Stimulated activated CD4-positive, alpha-beta T cell treated with anti-CD3 and anti-CD28 coated beads, Interleukin-12 subunit alpha, Interleukin-12 subunit beta, amount 100 ng/mL, for 24 hours (primary cell): Measurements from ENCODE around the gene VEGFB.
A peak's percentile ranks its signal among the peaks of the same experiment; 100 is the strongest.

Experiments
- DNase-seq, 2 experiments: peaks; one replicate each; pipeline ENCODE4 v3.0.0-alpha.2; 2020; ENCODE audit warnings: low read depth in 2 of 2

The VEGFB gene

GRCh38 chr11:64233913-64234586, at the start of gene VEGFB:
TSS of gene VEGFB (plus strand) at chr11:64234584. CDS start at chr11:64234834, 250 bp downstream.
- DNase-seq = peak in 1 of 2 experiments; percentile 60

GRCh38 chr11:64185175-64185692, 49.1 kb upstream of the VEGFB start:
- DNase-seq = no peak

- peak; percentile 97 to 98 for DNase-seq
These were observed 48.5 kb upstream of the VEGFB start, which contains the start of gene STIP1 for GRCh38 chr11:64185693-64186491. TSS of gene STIP1 (plus strand) at chr11:64186171. CDS start at chr11:64186262, 91 bp downstream.

GRCh38 chr11:64186492-64187165, 47.8 kb upstream of the VEGFB start:
- no peak for DNase-seq

GRCh38 chr11:64192434-64192833, 42.0 kb upstream of the VEGFB start:
- no peak for DNase-seq

- DNase-seq = no peak
These were observed 37.8 kb upstream of the VEGFB start for GRCh38 chr11:64196626-64197025.

- no peak for DNase-seq
These were observed 35.9 kb upstream of the VEGFB start for GRCh38 chr11:64198511-64198910.

- DNase-seq = no peak
These were observed 32.8 kb upstream of the VEGFB start for GRCh38 chr11:64201543-64201942.

- no peak for DNase-seq
These were observed 31.4 kb upstream of the VEGFB start for GRCh38 chr11:64202992-64203391.

GRCh38 chr11:64203421-64204079, 30.8 kb upstream of the VEGFB start:
- no peak for DNase-seq

GRCh38 chr11:64204080-64204440, 30.3 kb upstream of the VEGFB start:
- no peak for DNase-seq

GRCh38 chr11:64204464-64204989, 29.9 kb upstream of the VEGFB start:
- DNase-seq = peak; percentile 52 to 60

GRCh38 chr11:64206457-64207255, 27.7 kb upstream of the VEGFB start, which contains the start of gene FERMT3:
TSS of gene FERMT3 (plus strand) at chr11:64206721. CDS start at chr11:64207365, 644 bp downstream.
- peak; percentile 58 to 84 for DNase-seq

GRCh38 chr11:64207256-64208085, 26.9 kb upstream of the VEGFB start:
- DNase-seq = peak; percentile 61 to 70

GRCh38 chr11:64208086-64208795, 26.1 kb upstream of the VEGFB start:
- no peak for DNase-seq

- DNase-seq = no peak
These were observed 25.4 kb upstream of the VEGFB start for GRCh38 chr11:64208796-64209562.

- DNase-seq = no peak
These were observed 24.9 kb upstream of the VEGFB start for GRCh38 chr11:64209563-64209843.

- DNase-seq = no peak
These were observed 23.9 kb upstream of the VEGFB start for GRCh38 chr11:64210301-64211020.
